GM04504 (cell line): ENCODE data around the gene SYNDIG1.

ENCODE experiments used
- DNase-seq: peaks from one replicate; pipeline ENCODE4 v3.0.0-alpha.2; 2012; ENCODE audit warnings: low read depth

The SYNDIG1 gene

GRCh38 chr20:24658920-24659660, 189.7 kb downstream of the SYNDIG1 start:
- no peak for DNase-seq

GRCh38 chr20:24659835-24660234, 190.4 kb downstream of the SYNDIG1 start:
- no peak for DNase-seq

GRCh38 chr20:24660651-24661050, 191.2 kb downstream of the SYNDIG1 start:
- DNase-seq, result no peak

GRCh38 chr20:24661255-24661654, 191.8 kb downstream of the SYNDIG1 start:
- no peak for DNase-seq

GRCh38 chr20:24662322-24662721, 192.9 kb downstream of the SYNDIG1 start:
- no peak for DNase-seq

GRCh38 chr20:24662752-24663365, 193.4 kb downstream of the SYNDIG1 start:
- DNase-seq, result peak; percentile 21

- DNase-seq, result no peak
Observed at GRCh38 chr20:24663496-24663895, 194.1 kb downstream of the SYNDIG1 start.

- no peak for DNase-seq
Observed at GRCh38 chr20:24664266-24664986, 195.0 kb downstream of the SYNDIG1 start.

- DNase-seq, result no peak
Observed at GRCh38 chr20:24665196-24665595, 195.8 kb downstream of the SYNDIG1 start.

- DNase-seq, result no peak
Observed at GRCh38 chr20:24665741-24666191, 196.3 kb downstream of the SYNDIG1 start.

- no peak for DNase-seq
Observed at GRCh38 chr20:24667689-24668383, 198.4 kb downstream of the SYNDIG1 start.

- no peak for DNase-seq
Observed at GRCh38 chr20:24668384-24668702, 198.9 kb downstream of the SYNDIG1 start.

GRCh38 chr20:24668791-24669190, 199.4 kb downstream of the SYNDIG1 start:
- DNase-seq, result no peak

GRCh38 chr20:24669701-24670100, 200.3 kb downstream of the SYNDIG1 start:
- DNase-seq, result no peak

GRCh38 chr20:24670341-24670872, 201.0 kb downstream of the SYNDIG1 start:
- no peak for DNase-seq

GRCh38 chr20:24670981-24671380, 201.6 kb downstream of the SYNDIG1 start:
- DNase-seq, result no peak

GRCh38 chr20:24672181-24672880, 202.9 kb downstream of the SYNDIG1 start:
- no peak for DNase-seq

- peak; percentile 83 for DNase-seq
Observed at GRCh38 chr20:24672886-24673677, 203.7 kb downstream of the SYNDIG1 start.

GRCh38 chr20:24673678-24674570, 204.5 kb downstream of the SYNDIG1 start:
- peak; percentile 18 for DNase-seq
